OCI-LY3 (cell line): ENCODE results near the gene CFAP57.

Experiments
- H2AFZ ChIP-seq: fragments of 200-600, 300-600 bp; shearing (Covaris generic); 2 replicates; pipeline ENCODE4 v1.6.0; 2014; ENCODE audit warnings: antibody characterized with exemption, low read depth, low read length
- H3K27ac ChIP-seq: fragments of 200-600, 300-600 bp; sonication (generic); 2 replicates; pipeline ENCODE4 v1.5.1; 2014; ENCODE audit warnings: mild to moderate bottlenecking, low read length, moderate library complexity, mixed read lengths
- H3K27me3 ChIP-seq: fragments of 200-600, 300-600 bp; sonication (generic); 2 replicates; pipeline ENCODE4 v1.6.1; 2014; ENCODE audit warnings: low read depth, low read length, mixed read lengths
- H3K36me3 ChIP-seq: fragments of 200-600, 300-600 bp; sonication (generic); replicated peaks from 2 replicates; pipeline ENCODE3; 2014; ENCODE audit warnings: low read depth, low read length, mixed read lengths
- H3K4me1 ChIP-seq: fragments of 300-600, 200-600 bp; sonication (generic); 2 replicates; pipeline ENCODE4 v1.6.1; 2014; ENCODE audit warnings: low read length, mixed read lengths
- H3K4me2 ChIP-seq: fragments of 200-600, 300-600 bp; sonication (generic); 2 replicates; pipeline ENCODE4 v1.6.1; 2014; ENCODE audit warnings: low read length, mixed read lengths
- H3K4me3 ChIP-seq: fragments of 300-600, 200-600 bp; sonication (generic); 2 replicates; pipeline ENCODE4 v1.5.1; 2014; ENCODE audit warnings: antibody characterized with exemption, mild to moderate bottlenecking, low read length, moderate library complexity
- H3K79me2 ChIP-seq: fragments of 300-600, 200-600 bp; shearing (Covaris generic); 2 replicates; pipeline ENCODE4 v1.6.1; 2014; ENCODE audit warnings: mild to moderate bottlenecking, low read length, mixed read lengths
- H3K9ac ChIP-seq: fragments of 300-600, 200-600 bp; shearing (Covaris generic); 2 replicates; pipeline ENCODE4 v1.6.0; 2014; ENCODE audit warnings: mild to moderate bottlenecking, low read length, moderate library complexity
- H3K9me3 ChIP-seq: fragments of 200-600, 300-600 bp; shearing (Covaris generic); 2 replicates; pipeline ENCODE4 v1.6.1; 2014; ENCODE audit warnings: low read length, mixed read lengths; ENCODE audit not compliant: insufficient read depth
- H4K20me1 ChIP-seq: fragments of 200-600, 300-600 bp; sonication (generic); 2 replicates; pipeline ENCODE4 v1.6.1; 2016; ENCODE audit warnings: low read length, mixed read lengths; ENCODE audit not compliant: insufficient read depth
- EZH2phosphoT487 ChIP-seq: fragments of 200-600 bp; shearing (Covaris generic); IDR thresholded peaks from 2 replicates; pipeline ENCODE4 v1.6.1; 2018; ENCODE audit warnings: antibody characterized with exemption, mixed run types, low read depth
- TF ChIP-seq, protein P1 (sequence below): fragments of 200-600, 300-600 bp; sonication (generic); IDR thresholded peaks from 2 replicates; pipeline ENCODE4 v1.5.1; 2014; ENCODE audit warnings: antibody characterized with exemption, low read length, low read depth

Gene CFAP57

DNA sequence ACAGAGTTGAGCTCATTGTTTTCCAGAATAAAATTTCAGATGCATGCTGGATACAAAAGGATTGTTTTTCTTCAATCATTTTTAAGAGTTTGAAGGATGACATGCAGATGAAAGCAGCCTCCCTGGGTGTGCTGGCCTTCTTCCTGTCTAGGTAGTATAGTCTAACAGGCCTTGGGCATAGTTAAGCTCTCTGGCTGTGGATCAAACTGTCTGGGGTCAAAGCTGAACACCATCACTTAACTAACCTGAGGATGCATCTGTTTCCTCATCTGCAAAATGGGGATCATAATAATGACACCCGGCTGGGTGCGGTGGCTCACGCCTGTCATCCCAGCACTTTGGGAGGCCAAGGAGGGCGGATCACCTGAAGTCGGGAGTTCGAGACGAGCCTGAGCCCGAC is 122.6 kb downstream of the CFAP57 start:
- Histone ChIP-seq H3K4me2 (no peak overlapping the region), H3K4me3 (no peak overlapping the region), H3K36me3 (no peaks in the 10 kb centered on the region), H2AFZ (no peak overlapping the region), H3K79me2 (no peaks in the 10 kb centered on the region), H3K27me3 (no peaks in the 10 kb centered on the region; the same call in 1 of the 2 replicates), H3K27ac (no peak overlapping the region), H3K9me3 (no peaks in the 10 kb centered on the region), H3K9ac (no peak overlapping the region), H3K4me1 (0 out of 2 replicates have a peak, but pooled peaks cover 2% of the 10 kb centered on the region), H4K20me1 (no peaks in the 10 kb centered on the region)
- TF ChIP-seq EZH2phosphoT487 = no peak
- TF ChIP-seq, protein P1, sequence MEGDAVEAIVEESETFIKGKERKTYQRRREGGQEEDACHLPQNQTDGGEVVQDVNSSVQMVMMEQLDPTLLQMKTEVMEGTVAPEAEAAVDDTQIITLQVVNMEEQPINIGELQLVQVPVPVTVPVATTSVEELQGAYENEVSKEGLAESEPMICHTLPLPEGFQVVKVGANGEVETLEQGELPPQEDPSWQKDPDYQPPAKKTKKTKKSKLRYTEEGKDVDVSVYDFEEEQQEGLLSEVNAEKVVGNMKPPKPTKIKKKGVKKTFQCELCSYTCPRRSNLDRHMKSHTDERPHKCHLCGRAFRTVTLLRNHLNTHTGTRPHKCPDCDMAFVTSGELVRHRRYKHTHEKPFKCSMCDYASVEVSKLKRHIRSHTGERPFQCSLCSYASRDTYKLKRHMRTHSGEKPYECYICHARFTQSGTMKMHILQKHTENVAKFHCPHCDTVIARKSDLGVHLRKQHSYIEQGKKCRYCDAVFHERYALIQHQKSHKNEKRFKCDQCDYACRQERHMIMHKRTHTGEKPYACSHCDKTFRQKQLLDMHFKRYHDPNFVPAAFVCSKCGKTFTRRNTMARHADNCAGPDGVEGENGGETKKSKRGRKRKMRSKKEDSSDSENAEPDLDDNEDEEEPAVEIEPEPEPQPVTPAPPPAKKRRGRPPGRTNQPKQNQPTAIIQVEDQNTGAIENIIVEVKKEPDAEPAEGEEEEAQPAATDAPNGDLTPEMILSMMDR = no peak

DNA sequence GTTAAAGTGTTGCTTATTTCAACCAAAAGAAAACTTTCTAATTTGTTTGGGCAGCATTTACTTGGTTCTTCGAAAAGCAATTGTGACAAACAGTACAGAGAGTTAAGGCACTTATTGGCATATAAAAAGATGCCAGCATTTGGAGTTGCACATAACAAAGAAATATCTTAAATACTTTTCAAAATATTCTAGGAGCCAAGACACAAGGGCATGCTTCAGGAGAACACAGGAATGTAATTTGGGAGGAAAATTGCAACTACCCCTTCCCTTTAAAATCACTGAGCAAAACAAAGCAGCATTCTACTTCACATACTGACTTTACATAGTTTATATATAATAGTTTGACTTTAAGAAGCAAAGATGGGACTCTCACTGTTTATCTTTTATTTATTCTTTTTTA is 124.1 kb downstream of the CFAP57 start:
- Histone ChIP-seq H3K4me3 (no peak overlapping the region), H3K79me2 (no peaks in the 10 kb centered on the region), H4K20me1 (no peaks in the 10 kb centered on the region), H3K4me2 (no peak overlapping the region), H2AFZ (no peak overlapping the region), H3K27ac (no peak overlapping the region), H3K4me1 (0 out of 2 replicates have a peak, but pooled peaks cover 2% of the 10 kb centered on the region), H3K36me3 (no peaks in the 10 kb centered on the region), H3K9ac (no peak overlapping the region), H3K27me3 (no peaks in the 10 kb centered on the region; the same call in 1 of the 2 replicates), H3K9me3 (no peaks in the 10 kb centered on the region)
- TF ChIP-seq, protein P1 = no peak
- TF ChIP-seq EZH2phosphoT487 = no peak

DNA sequence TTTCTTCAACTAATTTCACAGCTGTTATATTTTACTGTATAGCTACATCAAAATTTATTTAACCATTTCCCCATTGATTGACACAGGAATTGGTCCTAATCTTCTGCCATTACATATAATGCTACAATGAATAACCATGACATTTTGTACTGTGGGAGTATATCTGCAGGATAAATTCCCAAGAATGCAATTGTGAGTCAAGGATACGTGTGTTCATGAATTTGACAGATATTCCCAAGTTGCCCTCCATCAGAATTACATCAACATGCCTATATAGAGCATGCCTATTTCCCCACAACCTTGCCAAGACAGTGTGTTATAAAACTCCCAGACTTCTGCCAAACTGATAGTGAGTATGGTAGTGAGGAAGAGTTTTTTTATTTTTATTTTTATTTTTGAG is 125.9 kb downstream of the CFAP57 start:
- no peak overlapping the region for H3K4me2 ChIP-seq
- H3K9ac ChIP-seq = no peak overlapping the region
- no peaks in the 10 kb centered on the region for H3K9me3 ChIP-seq
- no peak overlapping the region for H2AFZ ChIP-seq
- no peaks in the 10 kb centered on the region for H3K79me2 ChIP-seq
- no peaks in the 10 kb centered on the region for H3K36me3 ChIP-seq
- H3K4me3 ChIP-seq = no peak overlapping the region
- no peaks in the 10 kb centered on the region; the same call in 1 of the 2 replicates for H3K27me3 ChIP-seq
- TF ChIP-seq, protein P1 = no peak
- TF ChIP-seq EZH2phosphoT487 = no peak
- no peaks in the 10 kb centered on the region for H4K20me1 ChIP-seq
- H3K27ac ChIP-seq = no peak overlapping the region
- no peaks in the 10 kb centered on the region for H3K4me1 ChIP-seq

DNA sequence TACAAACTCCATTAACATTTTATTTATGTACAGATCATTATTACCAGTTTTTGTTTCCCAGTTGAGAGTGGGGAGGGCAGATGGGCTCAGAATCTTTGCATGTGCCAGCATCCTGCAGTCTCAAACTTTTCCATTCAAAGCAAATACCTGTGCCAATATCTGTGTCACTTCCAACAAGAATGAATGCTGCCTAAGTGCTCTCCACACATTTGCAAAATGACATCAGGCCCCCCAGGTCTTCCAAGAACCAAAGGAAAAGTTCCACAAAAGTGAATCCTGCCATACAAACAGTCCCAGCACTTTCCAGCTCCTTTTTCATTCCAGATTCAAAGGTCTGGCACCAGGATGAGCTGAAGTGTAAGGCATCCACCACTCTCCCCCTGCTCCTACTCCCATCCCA is 127.0 kb downstream of the CFAP57 start:
- Histone ChIP-seq H3K9me3 (no peaks in the 10 kb centered on the region), H4K20me1 (no peaks in the 10 kb centered on the region), H2AFZ (no peak overlapping the region), H3K4me2 (no peak overlapping the region), H3K27me3 (no peaks in the 10 kb centered on the region; the same call in 1 of the 2 replicates), H3K4me1 (no peaks in the 10 kb centered on the region), H3K79me2 (no peaks in the 10 kb centered on the region), H3K4me3 (no peak overlapping the region), H3K9ac (no peak overlapping the region), H3K27ac (no peak overlapping the region), H3K36me3 (no peaks in the 10 kb centered on the region)
- TF ChIP-seq EZH2phosphoT487 = no peak
- TF ChIP-seq, protein P1 = no peak
